Neural cell (in vitro differentiated cells): ENCODE data around the gene GRIP1.

ENCODE experiments used
- EP300 ChIP-seq: fragments of 450-650 bp; conservative IDR thresholded peaks from 2 replicates; pipeline ENCODE4 v1.6.1; 2014; ENCODE audit warnings: antibody characterized with exemption, mild to moderate bottlenecking, moderate library complexity; ENCODE audit not compliant: poor library complexity, severe bottlenecking
- EZH2 ChIP-seq: fragments of 200-600, 300-800 bp; shearing (Covaris generic), sonication (generic); IDR thresholded peaks from 2 replicates; pipeline ENCODE4 v1.6.1; 2014; ENCODE audit warnings: antibody characterized with exemption, low read length, borderline replicate concordance, mild to moderate bottlenecking; ENCODE audit not compliant: insufficient read depth, poor library complexity, severe bottlenecking
- MXI1 ChIP-seq: fragments of 450-650 bp; conservative IDR thresholded peaks from 2 replicates; pipeline ENCODE4 v1.6.1; 2014; ENCODE audit warnings: antibody characterized with exemption, mild to moderate bottlenecking; ENCODE audit not compliant: poor library complexity, severe bottlenecking
- POLR2AphosphoS5 ChIP-seq: IDR thresholded peaks from 2 replicates; pipeline ENCODE4 v1.6.1; 2012
- SMC3 ChIP-seq: fragments of 450-650 bp; conservative IDR thresholded peaks from 2 replicates; pipeline ENCODE4 v1.6.1; 2014; ENCODE audit warnings: antibody characterized with exemption, mild to moderate bottlenecking, moderate library complexity; ENCODE audit not compliant: poor library complexity
- TAF1 ChIP-seq: IDR thresholded peaks from 2 replicates; pipeline ENCODE4 v1.6.1; 2012; ENCODE audit warnings: low read depth
- TF ChIP-seq, protein P1 (sequence below): fragments of 450-650 bp; IDR thresholded peaks from 2 replicates; pipeline ENCODE4 v1.5.1; 2014; ENCODE audit warnings: antibody characterized with exemption, mild to moderate bottlenecking, moderate library complexity; ENCODE audit not compliant: poor library complexity, severe bottlenecking
- TF ChIP-seq, protein P2 (sequence below): IDR thresholded peaks from 2 replicates; pipeline ENCODE4 v1.6.1; 2012; ENCODE audit warnings: borderline replicate concordance

DNA sequence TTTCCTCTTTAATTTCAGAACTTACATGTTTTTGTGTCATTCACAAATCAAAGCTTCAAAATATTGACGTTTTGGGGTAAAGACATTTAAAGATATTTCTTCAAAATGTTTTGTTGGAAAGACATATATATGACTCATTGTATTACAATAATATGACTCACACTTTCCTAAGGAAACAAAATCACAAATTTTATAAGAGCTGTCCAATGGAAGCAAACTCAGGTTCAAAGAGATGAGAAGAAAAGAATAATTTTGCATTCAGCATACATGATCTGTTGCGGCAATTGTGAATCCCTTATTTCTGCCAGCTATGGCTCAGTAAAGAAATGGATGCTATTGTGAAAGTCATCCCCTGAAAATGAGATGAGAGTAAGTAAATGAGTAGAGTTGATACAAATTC is 82.7 kb downstream of the GRIP1 start:
- TF ChIP-seq, protein P1, sequence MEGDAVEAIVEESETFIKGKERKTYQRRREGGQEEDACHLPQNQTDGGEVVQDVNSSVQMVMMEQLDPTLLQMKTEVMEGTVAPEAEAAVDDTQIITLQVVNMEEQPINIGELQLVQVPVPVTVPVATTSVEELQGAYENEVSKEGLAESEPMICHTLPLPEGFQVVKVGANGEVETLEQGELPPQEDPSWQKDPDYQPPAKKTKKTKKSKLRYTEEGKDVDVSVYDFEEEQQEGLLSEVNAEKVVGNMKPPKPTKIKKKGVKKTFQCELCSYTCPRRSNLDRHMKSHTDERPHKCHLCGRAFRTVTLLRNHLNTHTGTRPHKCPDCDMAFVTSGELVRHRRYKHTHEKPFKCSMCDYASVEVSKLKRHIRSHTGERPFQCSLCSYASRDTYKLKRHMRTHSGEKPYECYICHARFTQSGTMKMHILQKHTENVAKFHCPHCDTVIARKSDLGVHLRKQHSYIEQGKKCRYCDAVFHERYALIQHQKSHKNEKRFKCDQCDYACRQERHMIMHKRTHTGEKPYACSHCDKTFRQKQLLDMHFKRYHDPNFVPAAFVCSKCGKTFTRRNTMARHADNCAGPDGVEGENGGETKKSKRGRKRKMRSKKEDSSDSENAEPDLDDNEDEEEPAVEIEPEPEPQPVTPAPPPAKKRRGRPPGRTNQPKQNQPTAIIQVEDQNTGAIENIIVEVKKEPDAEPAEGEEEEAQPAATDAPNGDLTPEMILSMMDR = no peak
- TF ChIP-seq POLR2AphosphoS5 (no peak), TAF1 (no peak), EP300 (no peak), SMC3 (no peak), EZH2 (no peak), MXI1 (no peak)
- TF ChIP-seq, protein P2, sequence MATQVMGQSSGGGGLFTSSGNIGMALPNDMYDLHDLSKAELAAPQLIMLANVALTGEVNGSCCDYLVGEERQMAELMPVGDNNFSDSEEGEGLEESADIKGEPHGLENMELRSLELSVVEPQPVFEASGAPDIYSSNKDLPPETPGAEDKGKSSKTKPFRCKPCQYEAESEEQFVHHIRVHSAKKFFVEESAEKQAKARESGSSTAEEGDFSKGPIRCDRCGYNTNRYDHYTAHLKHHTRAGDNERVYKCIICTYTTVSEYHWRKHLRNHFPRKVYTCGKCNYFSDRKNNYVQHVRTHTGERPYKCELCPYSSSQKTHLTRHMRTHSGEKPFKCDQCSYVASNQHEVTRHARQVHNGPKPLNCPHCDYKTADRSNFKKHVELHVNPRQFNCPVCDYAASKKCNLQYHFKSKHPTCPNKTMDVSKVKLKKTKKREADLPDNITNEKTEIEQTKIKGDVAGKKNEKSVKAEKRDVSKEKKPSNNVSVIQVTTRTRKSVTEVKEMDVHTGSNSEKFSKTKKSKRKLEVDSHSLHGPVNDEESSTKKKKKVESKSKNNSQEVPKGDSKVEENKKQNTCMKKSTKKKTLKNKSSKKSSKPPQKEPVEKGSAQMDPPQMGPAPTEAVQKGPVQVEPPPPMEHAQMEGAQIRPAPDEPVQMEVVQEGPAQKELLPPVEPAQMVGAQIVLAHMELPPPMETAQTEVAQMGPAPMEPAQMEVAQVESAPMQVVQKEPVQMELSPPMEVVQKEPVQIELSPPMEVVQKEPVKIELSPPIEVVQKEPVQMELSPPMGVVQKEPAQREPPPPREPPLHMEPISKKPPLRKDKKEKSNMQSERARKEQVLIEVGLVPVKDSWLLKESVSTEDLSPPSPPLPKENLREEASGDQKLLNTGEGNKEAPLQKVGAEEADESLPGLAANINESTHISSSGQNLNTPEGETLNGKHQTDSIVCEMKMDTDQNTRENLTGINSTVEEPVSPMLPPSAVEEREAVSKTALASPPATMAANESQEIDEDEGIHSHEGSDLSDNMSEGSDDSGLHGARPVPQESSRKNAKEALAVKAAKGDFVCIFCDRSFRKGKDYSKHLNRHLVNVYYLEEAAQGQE = no peak
